GM18520 (cell line): Measurements from ENCODE around the gene TMEM187.
"Not testable (repeated sequence)": the region's sequence is repeated elsewhere in the genome, so short reads cannot be mapped to it uniquely, and the experiment has no call there.

Source experiments
- ATAC-seq: cut with Tn5 transposase; IDR thresholded peaks from one replicate; pipeline ENCODE4 v1.9.1; 2021; ENCODE audit not compliant: unreplicated experiment

TMEM187 gene

GRCh38 chrX:153970357-153971123 lies 2.0 kb upstream of the TMEM187 start:
- ATAC-seq, result no peak

GRCh38 chrX:153971124-153971449 lies 1.5 kb upstream of the TMEM187 start:
- ATAC-seq, result no peak

GRCh38 chrX:153971450-153972367 lies 845 bp upstream of the TMEM187 start, which contains the start of gene HCFC1:
TSS of gene HCFC1 (minus strand) at chrX:153971818. CDS start at chrX:153970840, 978 bp downstream.
- peak; percentile 29 for ATAC-seq

- no peak for ATAC-seq
These were observed 811 bp downstream of the TMEM187 start for GRCh38 chrX:153973127-153974002.

- ATAC-seq, result no peak
These were observed 1.6 kb downstream of the TMEM187 start for GRCh38 chrX:153974003-153974725.

- ATAC-seq, result no peak
These were observed 2.3 kb downstream of the TMEM187 start for GRCh38 chrX:153974726-153975286.

GRCh38 chrX:153980394-153980793 lies 7.8 kb downstream of the TMEM187 start:
- not testable (repeated sequence) for ATAC-seq

GRCh38 chrX:153981231-153981630 lies 8.7 kb downstream of the TMEM187 start:
- no peak for ATAC-seq

- ATAC-seq, result no peak
These were observed 9.4 kb downstream of the TMEM187 start for GRCh38 chrX:153981771-153982533.

- ATAC-seq, result no peak
These were observed 10.8 kb downstream of the TMEM187 start for GRCh38 chrX:153983321-153983801.

GRCh38 chrX:153984351-153985178 lies 12.0 kb downstream of the TMEM187 start:
- no peak for ATAC-seq

- no peak for ATAC-seq
These were observed 15.9 kb downstream of the TMEM187 start for GRCh38 chrX:153988493-153988892.

GRCh38 chrX:153989973-153990655 lies 17.6 kb downstream of the TMEM187 start:
- no peak for ATAC-seq

GRCh38 chrX:153991013-153991580 lies 18.5 kb downstream of the TMEM187 start:
- no peak for ATAC-seq

- ATAC-seq, result no peak
These were observed 19.6 kb downstream of the TMEM187 start for GRCh38 chrX:153992180-153992579.

- ATAC-seq, result no peak
These were observed 20.5 kb downstream of the TMEM187 start for GRCh38 chrX:153993079-153993478.

GRCh38 chrX:153993978-153994377 lies 21.4 kb downstream of the TMEM187 start:
- ATAC-seq, result no peak
